ENCODE data around the gene TPCN1.
"Not testable (repeated sequence)": the region's sequence is repeated elsewhere in the genome, so short reads cannot be mapped to it uniquely, and the experiment has no call there.

TPCN1 gene

GRCh38 chr12:113203852-113204760 is 17.2 kb upstream of the TPCN1 start:
- Mint-ChIP-seq H3K36me3 (ENCODE audit: low read depth) (no peaks in the 10 kb centered on the region), H3K4me3 (no peak overlapping the region), H3K27me3 (no peaks in the 10 kb centered on the region), H3K4me1 (ENCODE audit: low read depth) (peaks cover 34% of the 10 kb centered on the region), H3K9me3 (no peaks in the 10 kb centered on the region), H3K27ac (no peak overlapping the region)

GRCh38 chr12:113204804-113205203 is 16.5 kb upstream of the TPCN1 start:
- peaks cover 41% of the 10 kb centered on the region for H3K4me1 Mint-ChIP-seq (ENCODE audit: low read depth)
- no peaks in the 10 kb centered on the region for H3K27me3 Mint-ChIP-seq
- no peaks in the 10 kb centered on the region for H3K36me3 Mint-ChIP-seq (ENCODE audit: low read depth)
- H3K9me3 Mint-ChIP-seq = no peaks in the 10 kb centered on the region
- H3K27ac Mint-ChIP-seq = no peak overlapping the region
- H3K4me3 Mint-ChIP-seq = no peak overlapping the region

- H3K27ac Mint-ChIP-seq; H3K27me3 Mint-ChIP-seq; H3K36me3 Mint-ChIP-seq (ENCODE audit: low read depth); H3K4me3 Mint-ChIP-seq; H3K9me3 Mint-ChIP-seq: not testable (repeated sequence)
- H3K4me1 Mint-ChIP-seq (ENCODE audit: low read depth) = peaks cover 59% of the 10 kb centered on the region
Measured at GRCh38 chr12:113206802-113207201, 14.5 kb upstream of the TPCN1 start.

GRCh38 chr12:113207613-113208040 is 13.6 kb upstream of the TPCN1 start:
- no peaks in the 10 kb centered on the region for H3K9me3 Mint-ChIP-seq
- no peak overlapping the region for H3K4me3 Mint-ChIP-seq

GRCh38 chr12:113208041-113208934 is 13.0 kb upstream of the TPCN1 start:
- H3K9me3 Mint-ChIP-seq = no peaks in the 10 kb centered on the region
- peak overlapping the region; percentile 65 for H3K4me3 Mint-ChIP-seq
- no peaks in the 10 kb centered on the region for H3K27me3 Mint-ChIP-seq
- H3K27ac Mint-ChIP-seq = peak overlapping the region; percentile 95
- peaks cover 59% of the 10 kb centered on the region for H3K4me1 Mint-ChIP-seq (ENCODE audit: low read depth)
- no peaks in the 10 kb centered on the region for H3K36me3 Mint-ChIP-seq (ENCODE audit: low read depth)

More at GRCh38 chr12:113207613-113208040, 13.6 kb upstream of the TPCN1 start:
- Mint-ChIP-seq H3K27ac (peak overlapping the region; percentile 64), H3K27me3 (no peaks in the 10 kb centered on the region), H3K4me1 (ENCODE audit: low read depth) (peaks cover 59% of the 10 kb centered on the region), H3K36me3 (ENCODE audit: low read depth) (no peaks in the 10 kb centered on the region)

- no peaks in the 10 kb centered on the region for H3K27me3 Mint-ChIP-seq
- no peaks in the 10 kb centered on the region for H3K9me3 Mint-ChIP-seq
- H3K4me1 Mint-ChIP-seq (ENCODE audit: low read depth) = peaks cover 60% of the 10 kb centered on the region
- no peak overlapping the region for H3K27ac Mint-ChIP-seq
- no peaks in the 10 kb centered on the region for H3K36me3 Mint-ChIP-seq (ENCODE audit: low read depth)
- H3K4me3 Mint-ChIP-seq = no peak overlapping the region
Measured at GRCh38 chr12:113211160-113211559, 10.1 kb upstream of the TPCN1 start.

GRCh38 chr12:113214895-113215400 is 6.3 kb upstream of the TPCN1 start:
- H3K36me3 Mint-ChIP-seq (ENCODE audit: low read depth) = no peaks in the 10 kb centered on the region
- H3K9me3 Mint-ChIP-seq = no peaks in the 10 kb centered on the region
- H3K27me3 Mint-ChIP-seq = no peaks in the 10 kb centered on the region
- peaks cover 38% of the 10 kb centered on the region for H3K4me1 Mint-ChIP-seq (ENCODE audit: low read depth)
- peak overlapping the region; percentile 42 for H3K27ac Mint-ChIP-seq
- peak overlapping the region; percentile 14 for H3K4me3 Mint-ChIP-seq

GRCh38 chr12:113216027-113216426 is 5.2 kb upstream of the TPCN1 start:
- Mint-ChIP-seq H3K27ac (no peak overlapping the region), H3K9me3 (no peaks in the 10 kb centered on the region), H3K36me3 (ENCODE audit: low read depth) (no peaks in the 10 kb centered on the region), H3K4me1 (ENCODE audit: low read depth) (peaks cover 37% of the 10 kb centered on the region), H3K27me3 (no peaks in the 10 kb centered on the region), H3K4me3 (no peak overlapping the region)

GRCh38 chr12:113220593-113221180 is 577 bp upstream of the TPCN1 start:
- Mint-ChIP-seq H3K27me3 (no peaks in the 10 kb centered on the region), H3K9me3 (no peaks in the 10 kb centered on the region), H3K4me1 (ENCODE audit: low read depth) (peaks cover 42% of the 10 kb centered on the region), H3K36me3 (ENCODE audit: low read depth) (peaks cover 7% of the 10 kb centered on the region), H3K4me3 (peak overlapping the region; percentile 91), H3K27ac (peak overlapping the region; percentile 91)

- H3K27me3 Mint-ChIP-seq = no peaks in the 10 kb centered on the region
- peaks cover 11% of the 10 kb centered on the region for H3K36me3 Mint-ChIP-seq (ENCODE audit: low read depth)
- H3K4me3 Mint-ChIP-seq = peak overlapping the region; percentile 91
- H3K27ac Mint-ChIP-seq = peak overlapping the region; percentile 91
- peaks cover 40% of the 10 kb centered on the region for H3K4me1 Mint-ChIP-seq (ENCODE audit: low read depth)
- H3K9me3 Mint-ChIP-seq = no peaks in the 10 kb centered on the region
Measured at GRCh38 chr12:113221997-113222729, 899 bp downstream of the TPCN1 start.

GRCh38 chr12:113222730-113223531 is 1.7 kb downstream of the TPCN1 start:
- Mint-ChIP-seq H3K27me3 (no peaks in the 10 kb centered on the region), H3K36me3 (ENCODE audit: low read depth) (peaks cover 19% of the 10 kb centered on the region), H3K4me3 (peak overlapping the region; percentile 91), H3K4me1 (ENCODE audit: low read depth) (peaks cover 32% of the 10 kb centered on the region), H3K27ac (peak overlapping the region; percentile 91), H3K9me3 (no peaks in the 10 kb centered on the region)

- H3K27ac Mint-ChIP-seq = no peak overlapping the region
- H3K27me3 Mint-ChIP-seq = no peaks in the 10 kb centered on the region
- H3K4me3 Mint-ChIP-seq = no peak overlapping the region
- no peaks in the 10 kb centered on the region for H3K9me3 Mint-ChIP-seq
- peaks cover 47% of the 10 kb centered on the region for H3K4me1 Mint-ChIP-seq (ENCODE audit: low read depth)
- H3K36me3 Mint-ChIP-seq (ENCODE audit: low read depth) = peaks cover 33% of the 10 kb centered on the region
Measured at GRCh38 chr12:113224955-113225354, 3.7 kb downstream of the TPCN1 start.

- Mint-ChIP-seq H3K4me1 (ENCODE audit: low read depth) (peaks cover 54% of the 10 kb centered on the region), H3K36me3 (ENCODE audit: low read depth) (peaks cover 52% of the 10 kb centered on the region), H3K9me3 (no peaks in the 10 kb centered on the region), H3K27ac (no peak overlapping the region), H3K4me3 (no peak overlapping the region), H3K27me3 (no peaks in the 10 kb centered on the region)
Measured at GRCh38 chr12:113226696-113227568, 5.7 kb downstream of the TPCN1 start.

All from stimulated activated naive CD8-positive, alpha-beta T cell treated with anti-CD3 and anti-CD28 coated beads, Interleukin-15, Interleukin-2, amounts not matched to agents 100 ng/mL and 50 ng/mL, for 24 hours (primary cell).